ENCODE results near the gene SLC6A8.

The SLC6A8 gene

DNA sequence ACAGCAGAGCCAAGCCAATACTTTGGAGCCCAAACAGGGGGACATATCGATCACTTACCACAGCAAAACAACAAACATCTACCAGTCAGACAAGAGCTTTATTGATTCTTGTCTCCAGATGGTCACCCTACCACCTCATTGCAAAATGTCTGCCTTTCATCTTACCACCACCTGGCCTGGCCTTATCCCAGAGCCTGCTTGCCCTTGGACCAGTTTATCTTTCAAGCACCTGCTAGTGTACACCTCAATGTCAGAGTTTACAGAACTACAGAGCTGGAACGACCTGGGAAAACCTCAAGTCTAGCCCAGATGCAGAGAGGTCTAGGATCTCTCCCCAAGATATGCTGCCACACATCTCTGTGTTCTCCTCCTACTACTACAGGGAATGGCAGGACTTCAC lies 32.0 kb downstream of the SLC6A8 start:
- TF ChIP-seq YY1 (IDR thresholded peaks at IDR 0.05; ENCODE audit: low read depth), result no peak
- no peak for TF ChIP-seq TAF1 (IDR thresholded peaks at IDR 0.05; ENCODE audit: low read depth)
- TF ChIP-seq NFIC (IDR thresholded peaks at IDR 0.05), result no peak
- TF ChIP-seq EGR1 (IDR thresholded peaks at IDR 0.05), result no peak
- TF ChIP-seq ZBTB7A (IDR thresholded peaks at IDR 0.05; ENCODE audit: low read depth), result no peak
- no peak for TF ChIP-seq CEBPB (IDR thresholded peaks at IDR 0.05)
- TF ChIP-seq FOXM1 (IDR thresholded peaks at IDR 0.05; ENCODE audit: borderline replicate concordance, low read depth), result no peak
- no peak for TF ChIP-seq EP300 (IDR thresholded peaks at IDR 0.05; ENCODE audit: borderline replicate concordance)
- TF ChIP-seq, protein P1, sequence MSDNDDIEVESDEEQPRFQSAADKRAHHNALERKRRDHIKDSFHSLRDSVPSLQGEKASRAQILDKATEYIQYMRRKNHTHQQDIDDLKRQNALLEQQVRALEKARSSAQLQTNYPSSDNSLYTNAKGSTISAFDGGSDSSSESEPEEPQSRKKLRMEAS (IDR thresholded peaks at IDR 0.05), result no peak
- TF ChIP-seq TEAD4 (IDR thresholded peaks at IDR 0.05), result no peak
- TF ChIP-seq USF1 (IDR thresholded peaks at IDR 0.05), result no peak
- no peak for TF ChIP-seq TCF12 (IDR thresholded peaks at IDR 0.05; ENCODE audit: low read depth)
- TF ChIP-seq, protein P2, sequence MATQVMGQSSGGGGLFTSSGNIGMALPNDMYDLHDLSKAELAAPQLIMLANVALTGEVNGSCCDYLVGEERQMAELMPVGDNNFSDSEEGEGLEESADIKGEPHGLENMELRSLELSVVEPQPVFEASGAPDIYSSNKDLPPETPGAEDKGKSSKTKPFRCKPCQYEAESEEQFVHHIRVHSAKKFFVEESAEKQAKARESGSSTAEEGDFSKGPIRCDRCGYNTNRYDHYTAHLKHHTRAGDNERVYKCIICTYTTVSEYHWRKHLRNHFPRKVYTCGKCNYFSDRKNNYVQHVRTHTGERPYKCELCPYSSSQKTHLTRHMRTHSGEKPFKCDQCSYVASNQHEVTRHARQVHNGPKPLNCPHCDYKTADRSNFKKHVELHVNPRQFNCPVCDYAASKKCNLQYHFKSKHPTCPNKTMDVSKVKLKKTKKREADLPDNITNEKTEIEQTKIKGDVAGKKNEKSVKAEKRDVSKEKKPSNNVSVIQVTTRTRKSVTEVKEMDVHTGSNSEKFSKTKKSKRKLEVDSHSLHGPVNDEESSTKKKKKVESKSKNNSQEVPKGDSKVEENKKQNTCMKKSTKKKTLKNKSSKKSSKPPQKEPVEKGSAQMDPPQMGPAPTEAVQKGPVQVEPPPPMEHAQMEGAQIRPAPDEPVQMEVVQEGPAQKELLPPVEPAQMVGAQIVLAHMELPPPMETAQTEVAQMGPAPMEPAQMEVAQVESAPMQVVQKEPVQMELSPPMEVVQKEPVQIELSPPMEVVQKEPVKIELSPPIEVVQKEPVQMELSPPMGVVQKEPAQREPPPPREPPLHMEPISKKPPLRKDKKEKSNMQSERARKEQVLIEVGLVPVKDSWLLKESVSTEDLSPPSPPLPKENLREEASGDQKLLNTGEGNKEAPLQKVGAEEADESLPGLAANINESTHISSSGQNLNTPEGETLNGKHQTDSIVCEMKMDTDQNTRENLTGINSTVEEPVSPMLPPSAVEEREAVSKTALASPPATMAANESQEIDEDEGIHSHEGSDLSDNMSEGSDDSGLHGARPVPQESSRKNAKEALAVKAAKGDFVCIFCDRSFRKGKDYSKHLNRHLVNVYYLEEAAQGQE (IDR thresholded peaks at IDR 0.05; ENCODE audit: low read depth), result no peak
- TF ChIP-seq RAD21 (IDR thresholded peaks at IDR 0.05; ENCODE audit: low read depth), result no peak
- no peak for TF ChIP-seq CREB1 (IDR thresholded peaks at IDR 0.05; ENCODE audit: low read depth)

GRCh38 chrX:153722704-153723350 lies 35.1 kb downstream of the SLC6A8 start:
- TF ChIP-seq TEAD4 (IDR thresholded peaks at IDR 0.05), result no peak
- TF ChIP-seq NFIC (IDR thresholded peaks at IDR 0.05), result no peak
- TF ChIP-seq EGR1 (IDR thresholded peaks at IDR 0.05), result no peak
- TF ChIP-seq EP300 (IDR thresholded peaks at IDR 0.05; ENCODE audit: borderline replicate concordance), result no peak
- TF ChIP-seq, protein P1 (IDR thresholded peaks at IDR 0.05), result no peak
- TF ChIP-seq CREB1 (IDR thresholded peaks at IDR 0.05; ENCODE audit: low read depth), result no peak
- no peak for TF ChIP-seq TAF1 (IDR thresholded peaks at IDR 0.05; ENCODE audit: low read depth)
- no peak for TF ChIP-seq CEBPB (IDR thresholded peaks at IDR 0.05)
- no peak for TF ChIP-seq ZBTB7A (IDR thresholded peaks at IDR 0.05; ENCODE audit: low read depth)
- no peak for TF ChIP-seq RAD21 (IDR thresholded peaks at IDR 0.05; ENCODE audit: low read depth)
- TF ChIP-seq, protein P2 (IDR thresholded peaks at IDR 0.05; ENCODE audit: low read depth), result no peak
- no peak for TF ChIP-seq USF1 (IDR thresholded peaks at IDR 0.05)
- no peak for TF ChIP-seq FOXM1 (IDR thresholded peaks at IDR 0.05; ENCODE audit: borderline replicate concordance, low read depth)
- no peak for TF ChIP-seq TCF12 (IDR thresholded peaks at IDR 0.05; ENCODE audit: low read depth)
- TF ChIP-seq YY1 (IDR thresholded peaks at IDR 0.05; ENCODE audit: low read depth), result no peak

DNA sequence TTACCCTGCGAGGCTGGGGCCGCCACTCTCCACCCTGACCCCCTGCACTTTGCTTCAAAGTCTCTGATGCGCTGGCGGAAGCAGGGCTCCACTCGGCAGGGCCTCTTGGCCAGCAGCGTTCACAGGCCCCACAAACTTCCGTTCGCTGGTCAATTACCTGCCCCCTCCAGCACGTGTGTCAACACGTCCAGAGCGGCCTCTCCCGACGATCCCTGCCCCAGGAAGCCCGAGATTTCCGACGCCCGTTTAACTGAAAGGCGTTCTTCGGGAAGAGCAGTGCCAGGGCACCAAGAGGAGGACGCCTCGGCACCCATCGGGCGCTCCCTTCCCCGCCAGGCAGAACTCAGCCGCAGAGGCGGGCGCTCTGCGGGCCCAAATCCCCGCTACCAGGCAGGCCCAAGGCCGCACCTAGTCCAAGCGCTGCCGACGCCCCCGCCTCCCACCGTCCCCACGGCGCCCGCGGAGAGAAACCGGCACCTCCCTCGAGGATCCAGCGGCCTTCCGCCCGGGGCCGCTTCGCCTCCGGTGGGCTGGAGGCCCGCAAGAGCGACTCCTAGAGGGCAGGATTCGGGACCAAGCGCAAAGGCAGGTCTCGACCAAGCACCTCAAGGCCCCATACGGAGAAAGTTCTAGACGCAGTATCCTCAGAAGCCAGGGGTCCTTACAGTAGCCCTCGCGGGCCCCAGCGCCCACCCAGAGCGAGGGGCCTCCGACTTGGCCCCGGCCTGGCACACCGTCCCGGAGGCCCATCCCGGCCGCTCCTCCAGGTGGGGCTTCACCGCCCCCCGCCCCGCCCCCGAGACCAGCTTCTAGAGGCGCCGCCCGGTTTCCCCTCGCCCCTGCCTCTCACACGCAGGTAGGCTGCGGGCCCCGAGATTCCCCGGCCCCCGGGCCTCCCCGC lies 35.9 kb downstream of the SLC6A8 start:
- TF ChIP-seq, protein P1 (IDR thresholded peaks at IDR 0.05), result peak; percentile 66
- TF ChIP-seq TCF12 (IDR thresholded peaks at IDR 0.05; ENCODE audit: low read depth), result no peak
- no peak for TF ChIP-seq CREB1 (IDR thresholded peaks at IDR 0.05; ENCODE audit: low read depth)
- no peak for TF ChIP-seq USF1 (IDR thresholded peaks at IDR 0.05)
- no peak for TF ChIP-seq EP300 (IDR thresholded peaks at IDR 0.05; ENCODE audit: borderline replicate concordance)
- TF ChIP-seq, protein P2 (IDR thresholded peaks at IDR 0.05; ENCODE audit: low read depth), result no peak
- TF ChIP-seq EGR1 (IDR thresholded peaks at IDR 0.05), result no peak
- TF ChIP-seq TAF1 (IDR thresholded peaks at IDR 0.05; ENCODE audit: low read depth), result no peak
- peak; percentile 43; the same call in 1 of the 2 replicates for TF ChIP-seq ZBTB7A (IDR thresholded peaks at IDR 0.05; ENCODE audit: low read depth)
- TF ChIP-seq CEBPB (IDR thresholded peaks at IDR 0.05), result no peak
- TF ChIP-seq YY1 (IDR thresholded peaks at IDR 0.05; ENCODE audit: low read depth), result no peak
- no peak for TF ChIP-seq FOXM1 (IDR thresholded peaks at IDR 0.05; ENCODE audit: borderline replicate concordance, low read depth)

All from Ishikawa (cell line).